ENCODE data around the gene FOXP1.

FOXP1 gene

GRCh38 chr3:71077070-71077469 is 506.5 kb downstream of the FOXP1 start:
- DNase-seq (ENCODE audit: low spot score), result no peak

- no peak for DNase-seq (ENCODE audit: low spot score)
These were observed 507.0 kb downstream of the FOXP1 start for GRCh38 chr3:71076361-71077002.

- no peak for DNase-seq (ENCODE audit: low spot score)
These were observed 508.0 kb downstream of the FOXP1 start for GRCh38 chr3:71075494-71075893.

- DNase-seq (ENCODE audit: low spot score), result no peak
These were observed 509.1 kb downstream of the FOXP1 start for GRCh38 chr3:71074423-71074822.

- no peak for DNase-seq (ENCODE audit: low spot score)
These were observed 510.5 kb downstream of the FOXP1 start for GRCh38 chr3:71072986-71073385.

- DNase-seq (ENCODE audit: low spot score), result no peak
These were observed 511.2 kb downstream of the FOXP1 start for GRCh38 chr3:71072287-71072686.

GRCh38 chr3:71070497-71071463 is 512.7 kb downstream of the FOXP1 start:
- no peak for DNase-seq (ENCODE audit: low spot score)

GRCh38 chr3:71069797-71070196 is 513.7 kb downstream of the FOXP1 start:
- peak; percentile 67 for DNase-seq (ENCODE audit: low spot score)

- DNase-seq (ENCODE audit: low spot score), result no peak
These were observed 515.4 kb downstream of the FOXP1 start for GRCh38 chr3:71067977-71068654.

- no peak for DNase-seq (ENCODE audit: low spot score)
These were observed 516.7 kb downstream of the FOXP1 start for GRCh38 chr3:71066849-71067261.

GRCh38 chr3:71066356-71066755 is 517.2 kb downstream of the FOXP1 start:
- DNase-seq (ENCODE audit: low spot score), result no peak

GRCh38 chr3:71065764-71066013 is 517.8 kb downstream of the FOXP1 start:
- no peak for DNase-seq (ENCODE audit: low spot score)

- peak; percentile 56 for DNase-seq (ENCODE audit: low spot score)
These were observed 518.4 kb downstream of the FOXP1 start for GRCh38 chr3:71064956-71065763.

GRCh38 chr3:71064291-71064955 is 519.1 kb downstream of the FOXP1 start:
- no peak for DNase-seq (ENCODE audit: low spot score)

- DNase-seq (ENCODE audit: low spot score), result peak; percentile 53
These were observed 519.7 kb downstream of the FOXP1 start for GRCh38 chr3:71063773-71064290.

GRCh38 chr3:71062952-71063772 is 520.4 kb downstream of the FOXP1 start:
- no peak for DNase-seq (ENCODE audit: low spot score)

- DNase-seq (ENCODE audit: low spot score), result no peak
These were observed 521.2 kb downstream of the FOXP1 start for GRCh38 chr3:71062037-71062932.

GRCh38 chr3:71061581-71061980 is 521.9 kb downstream of the FOXP1 start:
- DNase-seq (ENCODE audit: low spot score), result no peak

GRCh38 chr3:71061037-71061436 is 522.5 kb downstream of the FOXP1 start:
- no peak for DNase-seq (ENCODE audit: low spot score)
